ENCODE data around the gene ERGIC3.
A peak's percentile ranks its signal among the peaks of the same experiment; 100 is the strongest.
"Not testable (repeated sequence)": the region's sequence is repeated elsewhere in the genome, so short reads cannot be mapped to it uniquely, and the experiment has no call there.

The ERGIC3 gene

GRCh38 chr20:35551503-35551902 is 9.6 kb downstream of the ERGIC3 start:
- DNase-seq (ENCODE audit: low read depth), result peak; percentile 12
- no peak for TF ChIP-seq CTCF (IDR thresholded peaks at IDR 0.05; ENCODE audit: low read length, missing control alignments)
- no peak overlapping the region for H3K4me3 ChIP-seq (replicated peaks; ENCODE audit: low read depth, low read length)

DNA sequence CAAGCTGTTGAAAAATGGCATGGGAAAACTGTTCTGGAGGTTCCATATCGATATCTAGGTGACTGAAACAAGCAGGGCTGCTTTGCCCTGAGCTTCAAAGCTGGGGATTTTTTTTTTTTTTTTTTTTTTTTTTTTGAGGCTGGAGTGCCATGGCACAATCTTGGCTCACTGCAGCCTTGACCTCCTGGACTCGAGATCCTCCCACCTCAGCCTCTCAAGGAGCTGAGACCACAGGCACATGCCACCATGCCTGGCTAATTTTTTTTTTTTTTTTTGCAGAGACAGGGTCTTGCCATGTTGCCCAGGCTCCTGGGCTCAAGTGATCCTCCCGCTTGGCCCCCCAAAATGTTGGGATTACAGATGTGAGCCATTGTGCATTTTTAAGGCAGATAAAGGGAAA is 11.0 kb downstream of the ERGIC3 start:
- H3K4me3 ChIP-seq (replicated peaks; ENCODE audit: low read depth, low read length), result no peak overlapping the region
- TF ChIP-seq CTCF (IDR thresholded peaks at IDR 0.05; ENCODE audit: low read length, missing control alignments), result no peak
- DNase-seq (ENCODE audit: low read depth), result no peak

DNA sequence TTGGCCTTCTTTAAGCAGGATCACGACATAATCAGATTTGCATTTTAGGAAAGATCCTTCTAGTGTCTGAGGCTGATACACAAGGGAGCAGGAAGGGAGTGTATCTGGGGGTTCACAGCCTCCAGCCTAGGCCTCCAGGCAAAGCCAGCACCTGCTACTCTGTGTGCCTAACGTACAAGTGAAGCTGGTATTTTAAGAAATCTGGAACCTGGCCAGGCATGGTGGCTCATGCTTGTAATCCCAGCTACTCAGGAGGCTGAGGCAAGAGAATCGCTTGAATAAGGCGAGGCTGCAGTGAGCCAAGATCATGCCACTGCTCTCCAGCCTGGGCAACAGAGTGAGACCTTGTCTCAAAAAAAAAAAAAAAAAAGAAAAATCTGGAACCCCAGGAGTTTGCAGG is 13.6 kb downstream of the ERGIC3 start:
- H3K4me3 ChIP-seq (replicated peaks; ENCODE audit: low read depth, low read length); DNase-seq (ENCODE audit: low read depth): not testable (repeated sequence)

- DNase-seq (ENCODE audit: low read depth), result no peak
- no peak for TF ChIP-seq CTCF (IDR thresholded peaks at IDR 0.05; ENCODE audit: low read length, missing control alignments)
- H3K4me3 ChIP-seq (replicated peaks; ENCODE audit: low read depth, low read length), result no peak overlapping the region
Measured at GRCh38 chr20:35555951-35556645, 14.2 kb downstream of the ERGIC3 start.

DNA sequence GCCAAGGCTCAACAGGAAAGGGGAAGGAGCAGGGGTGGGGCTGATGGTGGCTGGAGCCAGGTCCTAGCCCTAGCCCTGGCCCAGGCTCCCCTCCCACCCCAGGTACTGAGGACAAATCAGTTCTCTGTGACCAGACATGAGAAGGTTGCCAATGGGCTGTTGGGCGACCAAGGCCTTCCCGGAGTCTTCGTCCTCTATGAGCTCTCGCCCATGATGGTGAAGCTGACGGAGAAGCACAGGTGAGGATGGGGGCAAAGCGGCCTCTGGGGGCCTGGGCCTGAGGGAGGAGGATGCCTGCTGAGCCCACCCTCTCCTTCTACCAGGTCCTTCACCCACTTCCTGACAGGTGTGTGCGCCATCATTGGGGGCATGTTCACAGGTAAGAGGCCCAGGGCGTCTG is 15.0 kb downstream of the ERGIC3 start:
- H3K4me3 ChIP-seq (replicated peaks; ENCODE audit: low read depth, low read length), result no peak overlapping the region
- DNase-seq (ENCODE audit: low read depth), result no peak
- TF ChIP-seq CTCF (IDR thresholded peaks at IDR 0.05; ENCODE audit: low read length, missing control alignments), result no peak

- H3K4me3 ChIP-seq (replicated peaks; ENCODE audit: low read depth, low read length), result no peak overlapping the region
- TF ChIP-seq CTCF (IDR thresholded peaks at IDR 0.05; ENCODE audit: low read length, missing control alignments), result no peak
- no peak for DNase-seq (ENCODE audit: low read depth)
Measured at GRCh38 chr20:35558451-35558850, 16.6 kb downstream of the ERGIC3 start.

- H3K4me3 ChIP-seq (replicated peaks; ENCODE audit: low read depth, low read length), result no peak overlapping the region
- no peak for DNase-seq (ENCODE audit: low read depth)
- no peak for TF ChIP-seq CTCF (IDR thresholded peaks at IDR 0.05; ENCODE audit: low read length, missing control alignments)
Measured at GRCh38 chr20:35559042-35559693, 17.3 kb downstream of the ERGIC3 start.

All from fibroblast of pulmonary artery (primary cell).